GM12878 (cell line): Measurements from ENCODE around the gene DNAAF2. TPM values are rescaled to one million over a fixed set of nuclear protein-coding genes. Genes with fewer than 3 reads are reported as not detected.

Experiments
- ATAC-seq: fragments of 200-7000 bp; cut with Tn5 transposase; 3 replicates; pipeline ENCODE4 v1.9.1; 2020; ENCODE audit warnings: mild to moderate bottlenecking, moderate library complexity
- BruUV-seq: library from RNA; stranded (reverse); fragments of 400-500 nt; replicated peaks from 2 replicates; lab custom pipeline; 2021; lab: Mats Ljungman, UMichigan
- CTCF ChIA-PET: fragments of 300-600 bp; sonication (Branson Sonifier 250); formaldehyde crosslinking; extraction: SDS; loops from one replicate; lab custom pipeline; 2021; ENCODE audit warnings: inconsistent platforms; lab: Yijun Ruan, JAX
- POLR2A ChIA-PET: fragments of 350-600 bp; formaldehyde crosslinking; extraction: SDS; loops from one replicate; lab custom pipeline; 2021; ENCODE audit warnings: inconsistent platforms; lab: Charles Lee
- RAD21 ChIA-PET: fragments of 300-600 bp; sonication (Branson Sonifier 250); formaldehyde crosslinking; loops from one replicate; lab custom pipeline; 2023; ENCODE audit warnings: antibody characterized with exemption; ENCODE audit not compliant: unreplicated experiment; lab: Charles Lee
- SMC1A ChIA-PET: fragments of 300-600 bp; sonication (Branson Sonifier 250); formaldehyde crosslinking; loops from one replicate; lab custom pipeline; 2023; ENCODE audit not compliant: unreplicated experiment, uncharacterized antibody; lab: Charles Lee
- DNase-seq: peaks from one replicate; pipeline ENCODE4 v3.0.0-alpha.2; 2011; ENCODE audit warnings: low read depth, low spot score
- FAIRE-seq: peaks from 3 replicates; lab custom pipeline; 2011; peaks lifted over from hg19 to GRCh38; lab: Jason Lieb, UNC
- H2AFZ ChIP-seq: 2 replicates; pipeline ENCODE4 v1.6.0; 2011; ENCODE audit warnings: low read depth, low read length, control low read depth; ENCODE audit not compliant: control insufficient read depth
- H3K27ac ChIP-seq: 2 replicates; pipeline ENCODE4 v1.5.1; 2011; ENCODE audit warnings: control low read depth; ENCODE audit not compliant: control insufficient read depth, insufficient read depth
- H3K27me3 ChIP-seq, 2 experiments: replicated peaks in 1 of 2; 2 replicates each; pipeline versions ENCODE4 v1.6.0 to v1.6.1; 2011; ENCODE audit warnings: low read length in 1 of 2; ENCODE audit not compliant: control insufficient read depth in 2 of 2, insufficient read depth in 2 of 2
- H3K36me3 ChIP-seq, 2 experiments: 2 replicates each; pipeline ENCODE4 v1.5.1; 2011; ENCODE audit warnings: low read length in 1 of 2; ENCODE audit not compliant: control insufficient read depth in 2 of 2, insufficient read depth in 2 of 2
- H3K4me1 ChIP-seq: 2 replicates; pipeline ENCODE4 v1.6.1; 2011; ENCODE audit warnings: mild to moderate bottlenecking, low read length, moderate library complexity, mixed read lengths; ENCODE audit not compliant: control insufficient read depth, insufficient read depth
- H3K4me2 ChIP-seq: 2 replicates; pipeline ENCODE4 v1.6.0; 2011; ENCODE audit warnings: control low read depth; ENCODE audit not compliant: control insufficient read depth, insufficient read depth
- H3K4me3 ChIP-seq: fragments of 200-600 bp; sonication (generic); 2 replicates; pipeline ENCODE4 v1.5.1; 2016
- H3K79me2 ChIP-seq: 2 replicates; pipeline ENCODE4 v1.6.0; 2011; ENCODE audit warnings: low read length; ENCODE audit not compliant: control insufficient read depth, insufficient read depth
- H3K9ac ChIP-seq: 2 replicates; pipeline ENCODE4 v1.8.0; 2011; ENCODE audit warnings: low read length, control low read depth, mixed read lengths; ENCODE audit not compliant: control insufficient read depth, insufficient read depth
- H3K9me3 ChIP-seq: replicated peaks from 3 replicates; pipeline ENCODE4 v1.5.1; 2011; ENCODE audit warnings: mild to moderate bottlenecking, low read length; ENCODE audit not compliant: control insufficient read depth, insufficient read depth
- H4K20me1 ChIP-seq: 2 replicates; pipeline ENCODE4 v1.6.0; 2011; ENCODE audit not compliant: control insufficient read depth, insufficient read depth
- LARP7 ChIP-seq: fragments of 450-650 bp; IDR thresholded peaks from 2 replicates; pipeline ENCODE4 v1.6.1; 2017; ENCODE audit warnings: mild to moderate bottlenecking
- PML ChIP-seq: IDR thresholded peaks from 2 replicates; pipeline ENCODE4 v1.6.1; 2012; ENCODE audit warnings: low read length, inconsistent platforms
- POLR2AphosphoS2 ChIP-seq: IDR thresholded peaks from 2 replicates; pipeline ENCODE4 v1.6.1; 2011; ENCODE audit warnings: low read depth, mild to moderate bottlenecking, low read length, improper control_type of control experiment, moderate library complexity
- RFX5 ChIP-seq: IDR thresholded peaks from 2 replicates; pipeline ENCODE4 v1.6.1; 2011; ENCODE audit warnings: low read depth, low read length, improper control_type of control experiment
- TCF7 ChIP-seq: IDR thresholded peaks from 2 replicates; pipeline ENCODE4 v1.6.1; 2014; ENCODE audit warnings: antibody characterized with exemption, borderline replicate concordance
- WRNIP1 ChIP-seq: IDR thresholded peaks from 2 replicates; pipeline ENCODE4 v1.6.1; 2011; ENCODE audit warnings: low read depth, low read length, improper control_type of control experiment, borderline replicate concordance
- ZSCAN29 ChIP-seq: fragments of 450-650 bp; IDR thresholded peaks from 2 replicates; pipeline ENCODE4 v1.6.1; 2017; ENCODE audit warnings: mild to moderate bottlenecking, moderate library complexity
- WGBS: methylation state at CpG from one replicate; pipeline ENCODE4 v1.1.6; 2016; ENCODE audit warnings: low lambda C conversion rate; ENCODE audit not compliant: insufficient replicate concordance, insufficient coverage; ENCODE audit errors: missing lambda C conversion rate; 5-methylcytosine and 5-hydroxymethylcytosine counted together
- in situ Hi-C: fragments of 300-500 bp; cut with MboI; formaldehyde crosslinking; loops from 9 replicates; pipeline ENCODE4 v1.14.3; 2018; ENCODE audit warnings: mixed read lengths
- intact Hi-C: fragments of 100-400 bp; cut with micrococcal nuclease; formaldehyde crosslinking; loops from one replicate; pipeline ENCODE4 v1.14.2; 2022; ENCODE audit not compliant: unreplicated experiment
- polyA plus RNA-seq, 11 experiments: library from polyadenylated mRNA; depleted of rRNA in 4 of 11; unstranded in 6 of 11; stranded (reverse) in 5 of 11; fragments of >200 nt; fragmentation: Nextera tagmentation in 4 of 11; fragmentation: Illumina TruSeq in 1 of 11; extraction: Ambion mirVana in 4 of 11; extraction: Trizol in 1 of 11; gene quantifications; 1 replicate in 1 of 11; 2 replicates in 10 of 11; pipeline versions ENCODE4 v1.2.1 to v1.2.3, GENCODE V29; 2011 to 2016; ENCODE audit warnings: inconsistent platforms in 2 of 11, missing spikeins in 2 of 11, low read depth in 1 of 11
- total RNA-seq, 4 experiments: library from RNA; depleted of rRNA in 3 of 4; stranded (reverse); fragments of >200 nt in 3 of 4; fragmentation: Illumina TruSeq in 1 of 4; extraction: Trizol in 1 of 4; gene quantifications; 2 replicates each; pipeline versions ENCODE4 v1.2.1 to v1.2.3, GENCODE V29; 2013 to 2021
- TF ChIP-seq, protein P1 (sequence below): fragments of 450-650 bp; IDR thresholded peaks from 2 replicates; pipeline ENCODE4 v1.6.1; 2018; ENCODE audit warnings: mild to moderate bottlenecking, low read depth, moderate library complexity; ENCODE audit not compliant: partially characterized antibody

The DNAAF2 gene
- total and polyA plus RNA-seq, 10 of the 15 experiments (the other 5 are each of a cell fraction or from before 2014, with no cell fraction given) = 5.7 to 24.7 (median 10.8) TPM

DNA sequence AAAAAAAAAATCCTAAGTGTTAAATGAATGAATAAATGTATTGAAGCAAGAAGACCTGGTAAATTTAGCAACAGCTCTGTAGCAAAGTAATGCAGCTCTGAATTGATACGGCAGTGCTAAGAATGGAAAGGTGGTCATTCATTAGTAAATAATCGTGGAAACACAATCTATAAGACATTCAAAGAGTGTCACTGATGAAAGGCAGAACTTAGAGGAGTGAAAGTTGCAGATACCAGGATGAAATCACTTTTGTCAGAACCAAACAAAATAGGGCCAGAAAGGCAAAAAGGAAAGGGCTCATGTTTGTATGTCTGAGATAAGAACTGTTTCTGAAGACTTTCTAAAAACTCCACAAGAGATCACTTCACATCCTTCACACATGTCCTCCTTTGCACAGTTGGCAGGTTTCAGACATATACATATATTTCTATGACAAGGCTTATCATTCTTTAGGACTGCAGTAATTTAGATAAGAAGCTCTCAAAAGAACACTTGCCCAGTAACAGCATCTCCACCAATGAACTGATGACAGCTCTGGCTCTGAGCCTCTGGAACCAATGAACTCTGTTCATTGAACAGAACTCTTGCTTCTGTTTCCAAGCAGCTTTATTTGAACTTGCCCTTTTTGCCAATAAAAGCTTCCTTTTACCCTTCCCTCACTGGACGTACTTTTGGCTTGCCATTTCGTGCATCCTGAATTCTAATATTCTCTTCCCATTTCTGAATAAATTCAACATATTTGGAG is 40.5 kb downstream of the DNAAF2 start:
- WGBS = 3% methylated on average over 4 of the region's 4 CpGs
- Histone ChIP-seq H3K27ac (peak overlapping the region; percentile 85), H3K27me3 (no peaks in the 10 kb centered on the region), H3K4me1 (peaks cover 17% of the 10 kb centered on the region), H2AFZ (peak overlapping the region; percentile 79), H4K20me1 (no peaks in the 10 kb centered on the region), H3K4me2 (peak overlapping the region; percentile 72), H3K79me2 (peaks cover 25% of the 10 kb centered on the region), H3K9me3 (no peaks in the 10 kb centered on the region), H3K36me3 (no peaks in the 10 kb centered on the region), H3K4me3 (peak overlapping the region; percentile 50), H3K9ac (peak overlapping the region; percentile 61)
- peak; percentile 25 for ATAC-seq
- ChIA-PET POLR2A (interaction anchor here (0.6 to 6.7 kb wide), 8 partner anchors 8 to 227 kb away, joined by 3 to 73 read pairs (median 7); partner anchors contain the start of genes KLHDC2, MGAT2, RPL36AL and RPS29), SMC1A (interaction anchor here (0.5 to 2.3 kb wide), 15 partner anchors 8 to 977 kb away, joined by 3 to 12 read pairs (median 4); partner anchors contain the start of genes NEMF, RPL36AL and RPS29), CTCF (interaction anchor here (0.6 to 6.1 kb wide), 9 partner anchors 8 to 271 kb away, joined by 3 to 75 read pairs (median 3); partner anchors contain the start of genes KLHDC2, MGAT2 and RPS29), RAD21 (interaction anchor here (0.6 to 4.0 kb wide), 9 partner anchors 8 to 133 kb away, joined by 3 to 27 read pairs (median 6); partner anchors contain the start of genes MGAT2, POLE2, RPL36AL and RPS29)
- intact Hi-C loops = no loop called here
- TF ChIP-seq RFX5 (peak; percentile 93), LARP7 (no peak), WRNIP1 (no peak), TCF7 (no peak), PML (0 out of 2 replicates have a peak, but pooled peaks have one; percentile 27), POLR2AphosphoS2 (no peak), ZSCAN29 (no peak)
- TF ChIP-seq, protein P1, sequence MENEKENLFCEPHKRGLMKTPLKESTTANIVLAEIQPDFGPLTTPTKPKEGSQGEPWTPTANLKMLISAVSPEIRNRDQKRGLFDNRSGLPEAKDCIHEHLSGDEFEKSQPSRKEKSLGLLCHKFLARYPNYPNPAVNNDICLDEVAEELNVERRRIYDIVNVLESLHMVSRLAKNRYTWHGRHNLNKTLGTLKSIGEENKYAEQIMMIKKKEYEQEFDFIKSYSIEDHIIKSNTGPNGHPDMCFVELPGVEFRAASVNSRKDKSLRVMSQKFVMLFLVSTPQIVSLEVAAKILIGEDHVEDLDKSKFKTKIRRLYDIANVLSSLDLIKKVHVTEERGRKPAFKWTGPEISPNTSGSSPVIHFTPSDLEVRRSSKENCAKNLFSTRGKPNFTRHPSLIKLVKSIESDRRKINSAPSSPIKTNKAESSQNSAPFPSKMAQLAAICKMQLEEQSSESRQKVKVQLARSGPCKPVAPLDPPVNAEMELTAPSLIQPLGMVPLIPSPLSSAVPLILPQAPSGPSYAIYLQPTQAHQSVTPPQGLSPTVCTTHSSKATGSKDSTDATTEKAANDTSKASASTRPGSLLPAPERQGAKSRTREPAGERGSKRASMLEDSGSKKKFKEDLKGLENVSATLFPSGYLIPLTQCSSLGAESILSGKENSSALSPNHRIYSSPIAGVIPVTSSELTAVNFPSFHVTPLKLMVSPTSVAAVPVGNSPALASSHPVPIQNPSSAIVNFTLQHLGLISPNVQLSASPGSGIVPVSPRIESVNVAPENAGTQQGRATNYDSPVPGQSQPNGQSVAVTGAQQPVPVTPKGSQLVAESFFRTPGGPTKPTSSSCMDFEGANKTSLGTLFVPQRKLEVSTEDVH = no peak
- no TSS peak for BruUV-seq
- peak; percentile 34 for DNase-seq
- in situ Hi-C loops = no loop called here
- peak; percentile 64 for FAIRE-seq
